Activated T-helper 1 cell treated with Interleukin-2 at 50 U/mL for 16 hours (primary cell): Measurements from ENCODE around the gene FAM204A.

Experiments
- DNase-seq: peaks from one replicate; pipeline ENCODE4 v3.0.0-alpha.2; 2020; ENCODE audit warnings: low read depth

FAM204A gene

DNA sequence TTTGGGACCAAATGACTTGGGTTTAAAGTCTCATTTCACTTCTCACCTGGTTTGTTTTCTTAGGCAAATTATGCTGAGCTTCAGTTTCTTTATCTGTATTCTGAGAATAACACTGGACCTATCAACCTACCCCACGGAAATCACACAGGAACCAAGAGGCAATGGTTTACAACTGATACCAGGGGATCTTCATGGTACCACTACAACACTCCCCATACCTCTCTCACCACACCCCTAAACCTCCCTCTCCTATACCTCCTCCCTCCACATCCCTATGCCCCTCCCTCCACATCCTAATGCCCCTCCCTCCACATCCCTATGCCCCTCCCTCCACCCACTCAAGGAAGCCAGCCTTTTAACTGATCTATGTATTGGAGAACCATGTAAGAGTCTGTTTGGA lies 9.9 kb downstream of the FAM204A start:
- DNase-seq = no peak

DNA sequence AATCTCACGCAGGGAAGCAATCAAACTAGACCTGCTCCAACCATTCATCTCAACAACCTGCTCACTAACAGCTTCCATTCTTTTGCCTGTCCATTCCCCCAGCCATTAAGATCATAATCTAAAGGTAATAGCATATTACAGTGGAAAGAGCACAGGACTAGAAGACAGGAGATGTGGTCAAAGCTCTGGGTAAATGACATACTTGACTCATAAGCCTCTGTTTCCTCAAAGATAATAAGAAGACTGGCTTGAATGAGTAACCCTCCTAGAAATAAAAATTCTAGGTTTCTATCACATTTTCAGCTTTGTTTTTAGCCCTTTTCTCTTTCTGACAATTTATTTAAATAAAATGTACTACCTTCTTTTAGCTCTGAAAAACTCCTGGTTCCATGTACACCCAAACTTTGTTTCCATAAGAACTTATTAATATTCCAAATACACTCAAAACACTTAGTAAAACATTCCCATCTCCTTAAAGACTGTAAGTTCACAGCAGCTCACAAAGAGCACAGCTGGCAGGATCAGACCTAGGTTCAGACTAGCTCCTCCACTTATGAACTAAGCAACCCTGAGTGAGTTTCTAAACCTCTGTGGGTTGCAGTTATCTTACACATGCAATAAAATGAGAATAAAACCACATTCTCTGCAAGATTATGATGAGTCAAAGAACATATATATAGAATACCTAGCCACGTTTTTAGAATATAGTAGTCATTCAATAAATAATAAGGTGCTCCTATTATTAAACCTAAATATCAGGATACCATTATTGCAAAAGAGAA lies 11.6 kb downstream of the FAM204A start:
- DNase-seq = no peak

GRCh38 chr10:118324140-118324539 lies 18.0 kb downstream of the FAM204A start:
- no peak for DNase-seq

DNA sequence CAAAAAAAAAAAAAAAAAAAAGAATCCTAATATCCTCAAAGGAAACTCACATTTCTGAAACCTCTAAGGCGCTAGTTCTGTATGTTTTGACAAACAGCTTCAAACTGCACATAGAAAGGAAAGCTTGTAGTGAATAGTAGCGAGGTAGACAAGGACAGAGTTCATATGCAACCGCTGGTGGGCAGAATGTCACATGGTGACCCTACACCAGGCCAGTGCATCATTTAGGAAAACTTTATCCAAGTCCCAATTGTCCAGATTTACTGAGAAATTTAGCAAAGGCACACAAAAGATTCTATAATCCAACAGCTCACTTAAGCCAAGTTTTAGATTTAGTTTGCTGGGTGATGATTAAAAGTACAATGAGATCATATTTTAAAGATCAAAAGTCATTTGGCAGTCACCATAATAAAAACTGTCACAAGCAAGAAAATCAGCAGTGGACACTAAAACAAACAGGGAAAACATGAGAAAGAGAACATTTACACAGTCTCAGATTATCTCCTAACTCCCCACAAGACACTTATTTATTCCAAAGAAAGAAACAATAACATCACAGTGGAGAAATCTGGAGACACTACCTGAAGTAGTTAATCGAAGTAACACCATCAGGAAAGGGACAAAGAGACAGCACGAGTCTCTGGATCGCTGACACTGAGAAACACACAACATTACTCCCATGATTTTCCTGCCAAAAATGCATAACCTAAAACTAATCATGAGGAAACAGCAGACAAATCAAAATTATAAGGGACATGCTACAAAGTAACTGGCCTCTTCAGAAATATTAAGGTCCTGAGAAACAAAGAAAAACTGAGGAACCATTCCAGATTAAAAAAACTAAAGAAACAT lies 20.2 kb downstream of the FAM204A start:
- no peak for DNase-seq

GRCh38 chr10:118315629-118316028 lies 26.5 kb downstream of the FAM204A start:
- no peak for DNase-seq

- no peak for DNase-seq
Measured at GRCh38 chr10:118314882-118315281, 27.2 kb downstream of the FAM204A start.

GRCh38 chr10:118311505-118311904 lies 30.6 kb downstream of the FAM204A start:
- DNase-seq = no peak

- DNase-seq = no peak
Measured at GRCh38 chr10:118310822-118311221, 31.3 kb downstream of the FAM204A start.

GRCh38 chr10:118309911-118310310 lies 32.2 kb downstream of the FAM204A start:
- no peak for DNase-seq

DNA sequence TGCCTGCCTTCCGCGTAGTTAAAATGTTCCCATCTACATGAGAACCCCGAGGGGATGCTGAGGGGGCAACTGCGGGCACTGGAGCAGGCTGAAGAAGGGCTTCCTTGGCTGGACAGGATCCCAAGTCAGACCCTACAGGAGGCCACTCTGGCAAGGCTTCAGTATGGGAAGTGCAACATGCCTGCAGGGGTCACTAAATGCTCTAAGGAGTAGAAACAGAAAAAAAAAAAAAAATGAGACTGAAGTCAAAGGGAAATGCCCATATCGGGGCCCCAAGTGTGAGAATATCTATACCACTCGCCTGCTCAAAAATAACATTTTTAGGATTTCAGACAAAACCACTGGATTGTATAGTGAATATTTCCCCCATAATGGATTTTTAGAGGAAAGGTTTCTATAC lies 33.5 kb downstream of the FAM204A start:
- DNase-seq = no peak

GRCh38 chr10:118307859-118308258 lies 34.3 kb downstream of the FAM204A start:
- no peak for DNase-seq

DNA sequence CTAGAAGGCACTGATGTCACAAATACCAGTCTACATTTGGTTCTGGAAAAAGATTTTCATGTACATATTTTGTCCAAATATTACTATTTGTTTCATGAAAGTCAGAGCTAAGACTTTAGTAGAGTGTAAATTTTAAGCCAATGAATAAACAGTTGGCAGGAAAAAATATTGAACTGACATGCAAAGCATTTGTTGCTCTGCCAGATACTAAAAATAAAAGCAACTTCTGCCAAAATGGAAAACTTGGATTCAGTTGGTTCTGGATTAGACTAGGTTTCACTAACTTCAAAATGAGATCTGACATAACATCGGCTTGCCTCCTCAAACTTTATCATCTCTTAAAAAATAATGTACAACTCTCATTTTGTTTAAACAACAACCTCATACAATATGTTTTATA lies 34.9 kb downstream of the FAM204A start:
- DNase-seq = no peak

- DNase-seq = no peak
Measured at GRCh38 chr10:118305730-118306129, 36.4 kb downstream of the FAM204A start.

DNA sequence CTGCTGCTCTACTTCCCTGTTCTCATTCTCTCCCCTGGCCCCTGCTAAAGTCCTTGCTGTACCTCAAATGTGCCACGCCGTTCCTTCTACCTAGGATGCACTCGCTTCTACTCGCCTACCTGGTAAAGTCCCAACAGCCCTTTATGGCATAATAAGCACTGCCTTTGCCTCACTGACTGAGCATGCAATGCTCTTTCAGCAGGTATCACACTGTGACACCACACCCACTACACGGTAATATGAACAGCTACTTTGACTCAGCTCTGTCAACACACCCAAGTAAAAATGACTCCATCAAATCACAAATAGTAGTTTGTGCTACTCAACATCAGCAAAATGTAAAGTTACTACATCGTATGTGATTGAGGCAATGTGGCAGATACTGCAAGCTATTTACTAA lies 37.6 kb downstream of the FAM204A start:
- DNase-seq = no peak

DNA sequence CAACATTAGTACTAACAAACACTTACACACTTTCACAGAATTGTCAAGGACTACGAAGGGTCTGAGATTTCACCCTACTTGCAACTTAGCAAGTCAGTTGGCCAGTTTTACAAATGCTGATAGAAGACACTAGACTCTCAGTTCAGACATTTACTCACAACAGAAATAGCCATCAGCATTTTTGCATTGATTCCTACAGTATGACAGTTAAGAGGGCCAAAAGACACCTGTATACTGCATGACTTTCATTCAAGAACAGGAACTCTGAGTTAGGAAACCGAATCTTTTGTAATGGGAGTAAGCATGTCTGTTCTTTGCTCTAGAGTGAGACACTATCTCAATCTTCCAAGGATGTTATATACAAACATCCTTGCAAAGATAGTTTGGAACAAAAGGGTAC lies 40.9 kb downstream of the FAM204A start:
- no peak for DNase-seq

DNA sequence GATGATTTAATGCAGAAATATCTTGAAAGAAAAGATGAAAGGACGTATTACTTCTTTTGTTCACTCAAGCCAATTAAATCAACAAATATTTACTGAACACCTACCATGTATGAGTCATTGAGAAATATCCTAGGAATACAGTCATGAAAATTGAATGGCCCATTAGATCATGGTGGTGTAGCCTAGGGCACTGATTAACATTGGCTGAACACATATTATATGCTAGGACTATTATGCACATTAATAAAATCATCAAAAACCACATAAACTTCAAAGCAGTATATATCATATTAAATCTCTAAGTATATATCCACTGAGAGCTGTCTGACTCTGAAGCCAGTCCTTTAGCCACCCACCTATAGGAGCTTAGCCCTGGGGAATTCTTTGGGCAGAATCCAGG lies 41.8 kb downstream of the FAM204A start:
- DNase-seq = no peak

DNA sequence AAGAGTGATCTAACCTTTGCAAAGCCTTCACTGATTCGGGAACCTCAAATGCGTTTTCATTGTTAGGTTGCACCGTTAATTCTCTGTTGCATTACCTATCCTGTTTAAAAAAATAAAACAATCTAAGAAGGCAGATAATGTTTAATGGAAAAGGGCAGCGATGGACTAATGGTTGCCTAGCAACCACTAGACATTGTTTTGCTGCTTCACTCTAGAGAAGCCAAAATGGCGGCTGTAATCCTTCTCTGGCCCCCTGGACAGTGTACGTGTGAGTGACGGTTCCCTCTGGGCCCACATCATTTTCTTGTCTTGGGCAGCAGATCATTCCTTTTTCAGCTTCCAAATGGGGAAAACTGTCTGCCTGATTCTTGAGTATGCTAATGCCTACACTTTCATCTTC lies 43.3 kb downstream of the FAM204A start:
- no peak for DNase-seq

DNA sequence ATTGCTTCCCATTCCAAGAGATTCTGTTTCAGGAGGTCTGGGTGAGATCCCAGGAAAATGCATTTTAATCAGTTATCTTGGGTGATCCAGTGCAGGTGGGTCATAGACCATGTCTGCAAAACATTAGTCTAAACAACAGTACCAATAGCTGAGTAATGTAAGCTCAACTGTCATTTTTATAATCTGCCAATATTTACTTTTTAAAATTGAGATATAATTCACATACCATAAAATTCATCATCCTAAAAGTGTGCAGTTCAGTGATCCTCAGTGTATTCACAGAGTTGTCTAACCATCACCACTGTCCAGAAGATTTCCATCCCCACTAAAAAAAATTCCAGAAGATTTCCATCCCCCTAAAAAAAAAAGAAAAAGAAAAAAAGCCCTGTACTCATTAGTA lies 51.0 kb downstream of the FAM204A start:
- no peak for DNase-seq

DNA sequence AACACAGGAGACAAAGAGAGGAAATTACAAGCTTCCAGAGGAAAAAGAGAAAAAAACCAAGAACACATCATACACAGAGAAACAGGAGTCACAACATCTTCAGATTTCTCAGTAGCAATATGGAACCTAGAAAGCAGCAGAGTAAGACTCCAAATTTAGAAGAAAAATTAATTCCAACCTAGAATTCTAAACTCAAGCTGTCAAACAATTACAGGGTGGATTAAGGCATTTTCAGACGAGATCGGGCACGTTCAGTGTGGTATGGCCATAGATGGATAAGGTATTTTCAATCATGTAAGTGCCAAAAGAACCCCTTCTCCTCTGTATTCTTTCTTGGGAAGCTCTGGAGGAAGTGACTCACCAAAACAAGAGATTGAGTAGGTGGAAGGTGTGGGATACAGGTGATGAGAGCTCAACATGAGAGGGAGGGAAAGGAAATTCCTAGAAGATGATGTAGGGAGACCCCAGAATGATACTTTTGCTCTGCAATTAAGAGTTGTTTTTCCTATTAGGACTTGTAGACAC lies 51.6 kb downstream of the FAM204A start:
- no peak for DNase-seq

- DNase-seq = no peak
Measured at GRCh38 chr10:118287076-118287806, 54.9 kb downstream of the FAM204A start.

- DNase-seq = no peak
Measured at GRCh38 chr10:118286051-118286838, 55.9 kb downstream of the FAM204A start.

DNA sequence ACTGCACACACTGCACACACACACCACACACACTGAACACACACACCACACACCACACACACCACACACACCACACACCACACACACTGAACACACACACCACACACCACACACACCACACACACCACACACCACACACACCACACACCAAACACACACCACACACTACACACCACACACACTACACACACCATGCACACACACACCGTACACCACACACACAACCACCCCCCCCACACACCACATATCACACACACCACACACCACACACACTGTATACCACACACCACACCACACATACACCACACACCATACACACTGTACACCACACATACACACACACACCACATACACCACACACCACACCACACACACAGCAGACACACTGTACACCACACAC lies 59.5 kb downstream of the FAM204A start:
- DNase-seq = no peak
